Upper lobe of left lung (tissue), 4 donors: Measurements from ENCODE around the gene TSPO.

Experiments used
- POLR2A ChIP-seq, 4 donors: fragments of 450-650 bp; IDR thresholded peaks; one replicate each; pipeline ENCODE4 v1.5.1; 2016 to 2017; ENCODE audit warnings: antibody characterized with exemption in 4 of 4, mild to moderate bottlenecking in 2 of 4
- POLR2AphosphoS5 ChIP-seq, 2 donors: sonication (generic); formaldehyde crosslinking; IDR thresholded peaks; one replicate each; pipeline ENCODE4 v1.5.1; 2017; ENCODE audit warnings: antibody characterized with exemption in 2 of 2

- TF ChIP-seq POLR2AphosphoS5 (IDR thresholded peaks at IDR 0.05) (no peak), POLR2A (IDR thresholded peaks at IDR 0.05) (no peak)
Measured at GRCh38 chr22:43159484-43160178, 8.3 kb downstream of the TSPO start.
